Measurements from ENCODE around the gene COL23A1. TPM values are rescaled to one million over a fixed set of nuclear protein-coding genes. Genes with fewer than 3 reads are reported as not detected.

The COL23A1 gene
- total RNA-seq, 2 donors from 2014 or later: 0.44 to 0.86 TPM

DNA sequence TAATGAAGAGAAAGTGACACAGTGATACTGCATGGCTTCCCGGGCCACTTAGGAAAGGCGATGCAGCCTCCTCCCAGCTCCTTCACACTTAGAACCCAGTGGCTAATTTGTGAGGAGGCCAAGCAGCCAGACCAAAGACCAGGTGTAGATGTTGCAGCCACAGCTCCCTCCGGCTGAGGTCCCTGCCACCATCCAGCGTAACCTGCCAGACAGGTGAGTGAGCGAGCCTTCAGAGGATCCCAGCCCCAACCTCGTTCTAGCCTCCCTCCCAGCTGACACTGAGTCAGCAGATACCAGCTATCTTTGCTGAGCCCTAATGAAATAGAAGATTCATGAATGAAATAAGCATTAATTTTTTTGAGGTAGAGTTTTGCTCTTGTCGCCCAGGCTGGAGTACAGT is 59.7 kb downstream of the COL23A1 start:
- ATAC-seq (replicated peaks in 1 of 2): no peak
- no peak overlapping the region for H3K4me3 Mint-ChIP-seq
- no peak for DNase-seq
- H3K4me1 Mint-ChIP-seq (ENCODE audit: low read depth): no peaks in the 10 kb centered on the region
- H3K9me3 Mint-ChIP-seq: no peaks in the 10 kb centered on the region
- H3K27ac Mint-ChIP-seq: no peak overlapping the region
- H3K27me3 Mint-ChIP-seq (ENCODE audit: low read depth): no peaks in the 10 kb centered on the region
- H3K36me3 Mint-ChIP-seq (ENCODE audit: insufficient read depth in 2 of 2): no peaks in the 10 kb centered on the region

- H3K27me3 Mint-ChIP-seq (ENCODE audit: low read depth): no peaks in the 10 kb centered on the region
- H3K4me1 Mint-ChIP-seq (ENCODE audit: low read depth): no peaks in the 10 kb centered on the region
- no peak for DNase-seq
- H3K4me3 Mint-ChIP-seq: no peak overlapping the region
- no peaks in the 10 kb centered on the region for H3K36me3 Mint-ChIP-seq (ENCODE audit: insufficient read depth in 2 of 2)
- H3K27ac Mint-ChIP-seq: no peak overlapping the region
- ATAC-seq (replicated peaks in 1 of 2): no peak
- no peaks in the 10 kb centered on the region for H3K9me3 Mint-ChIP-seq
Measured at GRCh38 chr5:178529080-178529479, 61.1 kb downstream of the COL23A1 start.

DNA sequence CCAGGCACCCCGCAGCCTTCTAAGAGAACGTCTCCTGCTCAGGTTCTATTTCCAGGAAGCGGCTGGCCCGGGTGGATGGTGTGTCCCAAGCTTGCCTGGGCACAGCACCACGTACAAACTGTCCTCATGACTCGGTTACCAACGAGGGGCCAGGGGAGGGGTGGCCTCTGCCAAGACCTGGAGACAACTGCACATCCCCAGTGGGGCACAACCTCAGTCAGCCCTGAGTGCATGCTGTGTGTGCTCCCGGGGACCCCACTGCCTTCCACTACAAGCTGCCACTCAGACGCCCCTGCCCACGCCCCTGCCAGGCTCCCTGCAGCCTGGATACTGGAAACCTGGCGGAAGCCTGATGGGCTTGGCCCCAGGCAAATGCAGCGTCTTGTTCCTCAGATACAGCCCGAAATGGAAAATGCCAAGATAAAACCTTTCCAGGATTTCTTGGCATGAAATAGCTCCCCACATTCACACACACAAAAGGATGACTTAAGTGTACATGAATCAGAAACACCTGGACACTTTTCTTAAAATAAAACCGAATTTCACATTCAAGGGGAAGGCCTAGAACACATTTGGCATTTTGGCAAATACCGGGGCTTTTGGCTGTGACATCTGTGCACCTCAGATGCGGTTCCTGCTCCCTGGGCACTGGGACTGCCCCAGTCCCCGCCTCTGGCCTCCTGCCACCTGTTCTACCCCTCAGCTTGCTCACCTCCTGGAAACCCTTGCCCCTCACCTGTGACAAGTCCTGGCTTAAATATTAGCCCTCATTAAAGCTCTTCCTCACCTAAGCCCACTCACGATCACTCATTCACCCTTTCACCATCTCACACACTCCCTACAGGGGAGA is 62.5 kb downstream of the COL23A1 start:
- Mint-ChIP-seq H3K27me3 (ENCODE audit: low read depth) (no peaks in the 10 kb centered on the region), H3K36me3 (ENCODE audit: insufficient read depth in 2 of 2) (no peaks in the 10 kb centered on the region), H3K9me3 (no peaks in the 10 kb centered on the region), H3K27ac (no peak overlapping the region), H3K4me3 (no peak overlapping the region), H3K4me1 (ENCODE audit: low read depth) (no peaks in the 10 kb centered on the region)
- no peak for DNase-seq
- ATAC-seq (replicated peaks in 1 of 2): no peak

DNA sequence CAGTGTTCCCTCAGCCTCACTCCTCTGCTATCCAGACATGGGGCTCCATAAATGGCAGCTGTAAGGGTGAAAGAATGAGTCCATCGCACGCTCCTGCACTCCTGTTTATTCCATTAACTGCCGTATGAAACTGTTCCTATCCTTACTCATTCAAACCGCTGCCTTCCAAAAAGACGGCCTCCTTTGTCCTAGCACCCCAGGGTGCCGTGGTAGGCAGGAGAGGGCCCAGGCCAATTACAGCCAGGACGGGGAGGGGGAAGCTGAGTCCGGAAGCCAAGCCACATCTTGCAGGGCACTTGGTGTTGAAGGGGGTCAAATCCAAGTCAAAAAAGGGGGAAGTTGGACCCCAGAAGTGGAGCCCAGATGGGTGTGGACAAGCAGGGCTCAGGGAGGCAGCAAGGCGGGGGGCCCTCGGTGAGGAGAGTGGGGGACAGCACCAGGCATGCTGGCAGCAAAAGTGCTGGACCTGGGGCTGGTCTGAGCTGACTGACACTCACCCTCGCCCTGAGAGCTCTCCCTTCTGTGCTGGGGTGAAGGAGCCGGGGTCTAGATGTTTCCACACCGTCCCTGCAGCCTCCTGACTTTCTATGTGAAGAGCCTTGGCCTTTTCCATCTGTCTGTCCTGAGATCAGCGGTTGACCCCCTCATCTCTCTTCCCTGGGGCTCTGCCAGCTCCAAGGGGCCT is 63.3 kb downstream of the COL23A1 start:
- DNase-seq (no peak), ATAC-seq (replicated peaks in 1 of 2) (no peak)
- Mint-ChIP-seq H3K27me3 (ENCODE audit: low read depth) (no peaks in the 10 kb centered on the region), H3K9me3 (no peaks in the 10 kb centered on the region), H3K4me3 (no peak overlapping the region), H3K4me1 (ENCODE audit: low read depth) (no peaks in the 10 kb centered on the region), H3K36me3 (ENCODE audit: insufficient read depth in 2 of 2) (no peaks in the 10 kb centered on the region), H3K27ac (no peak overlapping the region)

- ATAC-seq (replicated peaks in 1 of 2): no peak
Measured at GRCh38 chr5:178525906-178526732, 64.1 kb downstream of the COL23A1 start.

DNA sequence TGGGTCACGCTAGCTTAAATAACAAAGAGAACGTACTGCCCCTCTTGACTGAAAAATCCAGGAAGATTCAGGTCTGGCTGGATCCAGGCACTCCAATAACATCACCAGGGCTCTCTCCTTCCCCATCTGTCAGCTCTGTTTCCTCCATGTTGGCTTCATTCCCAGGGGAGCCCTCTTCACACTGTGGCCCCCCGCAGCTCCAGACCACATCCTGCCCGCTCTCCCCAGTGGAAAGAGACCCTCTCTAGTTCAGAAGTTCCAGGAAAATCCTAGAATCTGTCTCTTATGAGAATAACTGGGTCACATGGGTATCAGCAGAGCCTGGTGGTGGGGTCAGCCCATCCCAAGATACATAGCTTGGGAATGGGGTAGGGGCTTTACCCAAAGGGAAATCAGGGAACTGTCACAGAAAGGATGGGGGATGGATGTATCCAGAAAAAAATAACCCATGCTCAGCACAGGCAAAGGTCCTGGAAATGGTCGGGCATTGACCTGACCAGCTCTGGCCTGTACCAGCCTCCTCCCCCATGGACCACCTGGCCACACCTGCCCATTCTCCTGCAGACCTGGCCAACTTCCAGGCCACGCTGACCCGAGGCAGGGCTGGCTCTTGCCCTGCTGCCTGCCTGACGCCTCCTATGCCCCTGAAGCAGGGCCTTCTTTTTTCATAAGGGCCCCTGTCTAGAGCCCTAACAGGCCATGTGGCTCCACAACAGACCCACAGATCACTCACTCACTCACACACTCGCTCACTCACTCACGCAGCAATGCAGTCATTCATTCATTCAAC is 65.9 kb downstream of the COL23A1 start:
- no peak overlapping the region for H3K27ac Mint-ChIP-seq
- H3K27me3 Mint-ChIP-seq (ENCODE audit: low read depth): peaks cover 6% of the 10 kb centered on the region
- H3K4me3 Mint-ChIP-seq: no peak overlapping the region
- H3K36me3 Mint-ChIP-seq (ENCODE audit: insufficient read depth in 2 of 2): peaks cover 0 to 2% of the 10 kb centered on the region in 2 donors
- no peak for ATAC-seq (replicated peaks in 1 of 2)
- H3K4me1 Mint-ChIP-seq (ENCODE audit: low read depth): no peaks in the 10 kb centered on the region
- H3K9me3 Mint-ChIP-seq: peaks cover 3 to 5% of the 10 kb centered on the region in 2 donors
- DNase-seq: no peak

More at GRCh38 chr5:178525906-178526732, 64.1 kb downstream of the COL23A1 start:
- DNase-seq: no peak
- H3K9me3 Mint-ChIP-seq: no peaks in the 10 kb centered on the region
- H3K4me1 Mint-ChIP-seq (ENCODE audit: low read depth): no peaks in the 10 kb centered on the region
- no peaks in the 10 kb centered on the region for H3K36me3 Mint-ChIP-seq (ENCODE audit: insufficient read depth in 2 of 2)
- no peaks in the 10 kb centered on the region for H3K27me3 Mint-ChIP-seq (ENCODE audit: low read depth)
- H3K4me3 Mint-ChIP-seq: no peak overlapping the region
- H3K27ac Mint-ChIP-seq: no peak overlapping the region

GRCh38 chr5:178522361-178522760 is 67.8 kb downstream of the COL23A1 start:
- Mint-ChIP-seq H3K4me3 (no peak overlapping the region), H3K27me3 (ENCODE audit: low read depth) (peaks cover 6% of the 10 kb centered on the region), H3K36me3 (ENCODE audit: insufficient read depth in 2 of 2) (peaks cover 0 to 2% of the 10 kb centered on the region in 2 donors), H3K27ac (no peak overlapping the region), H3K4me1 (ENCODE audit: low read depth) (no peaks in the 10 kb centered on the region), H3K9me3 (peaks cover 3 to 5% of the 10 kb centered on the region in 2 donors)
- ATAC-seq (replicated peaks in 1 of 2) (no peak), DNase-seq (no peak)

- Mint-ChIP-seq H3K4me1 (ENCODE audit: low read depth) (no peaks in the 10 kb centered on the region), H3K27me3 (ENCODE audit: low read depth) (peaks cover 12% of the 10 kb centered on the region), H3K36me3 (ENCODE audit: insufficient read depth in 2 of 2) (peaks cover 0 to 2% of the 10 kb centered on the region in 2 donors), H3K27ac (no peak overlapping the region), H3K9me3 (peaks cover 3 to 5% of the 10 kb centered on the region in 2 donors), H3K4me3 (no peak overlapping the region)
- ATAC-seq (replicated peaks in 1 of 2) (no peak), DNase-seq (no peak)
Measured at GRCh38 chr5:178520851-178521250, 69.3 kb downstream of the COL23A1 start.

DNA sequence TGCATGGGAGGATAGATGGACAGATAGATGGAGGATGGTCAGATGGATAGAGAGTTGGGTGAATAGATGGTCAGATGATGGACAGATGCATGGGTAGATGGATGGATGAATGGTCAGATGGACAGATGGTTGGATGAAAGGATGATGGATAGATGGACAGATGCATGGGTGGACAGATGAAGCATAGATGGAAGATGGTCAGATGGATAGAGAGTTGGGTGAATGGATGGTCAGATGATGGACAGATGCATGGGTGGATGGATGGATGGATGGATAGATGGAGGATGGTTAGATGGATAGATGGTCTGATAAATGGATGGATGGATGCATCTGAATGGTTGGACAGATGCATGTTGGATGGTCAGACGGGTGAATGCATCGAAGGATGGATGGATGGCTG is 70.4 kb downstream of the COL23A1 start:
- Mint-ChIP-seq H3K4me3 (no peak overlapping the region), H3K9me3 (peaks cover 3 to 5% of the 10 kb centered on the region in 2 donors), H3K36me3 (ENCODE audit: insufficient read depth in 2 of 2) (peaks cover 0 to 2% of the 10 kb centered on the region in 2 donors), H3K27ac (no peak overlapping the region), H3K4me1 (ENCODE audit: low read depth) (no peaks in the 10 kb centered on the region), H3K27me3 (ENCODE audit: low read depth) (peaks cover 15% of the 10 kb centered on the region)
- ATAC-seq (replicated peaks in 1 of 2): no peak
- DNase-seq: no peak

GRCh38 chr5:178519155-178519554 is 71.0 kb downstream of the COL23A1 start:
- ATAC-seq (replicated peaks in 1 of 2) (no peak), DNase-seq (no peak)
- no peak overlapping the region for H3K4me3 Mint-ChIP-seq
- H3K9me3 Mint-ChIP-seq: peaks cover 3 to 5% of the 10 kb centered on the region in 2 donors
- H3K27me3 Mint-ChIP-seq (ENCODE audit: low read depth): peaks cover 15% of the 10 kb centered on the region
- no peak overlapping the region for H3K27ac Mint-ChIP-seq
- peaks cover 0 to 2% of the 10 kb centered on the region in 2 donors for H3K36me3 Mint-ChIP-seq (ENCODE audit: insufficient read depth in 2 of 2)
- H3K4me1 Mint-ChIP-seq (ENCODE audit: low read depth): no peaks in the 10 kb centered on the region

DNA sequence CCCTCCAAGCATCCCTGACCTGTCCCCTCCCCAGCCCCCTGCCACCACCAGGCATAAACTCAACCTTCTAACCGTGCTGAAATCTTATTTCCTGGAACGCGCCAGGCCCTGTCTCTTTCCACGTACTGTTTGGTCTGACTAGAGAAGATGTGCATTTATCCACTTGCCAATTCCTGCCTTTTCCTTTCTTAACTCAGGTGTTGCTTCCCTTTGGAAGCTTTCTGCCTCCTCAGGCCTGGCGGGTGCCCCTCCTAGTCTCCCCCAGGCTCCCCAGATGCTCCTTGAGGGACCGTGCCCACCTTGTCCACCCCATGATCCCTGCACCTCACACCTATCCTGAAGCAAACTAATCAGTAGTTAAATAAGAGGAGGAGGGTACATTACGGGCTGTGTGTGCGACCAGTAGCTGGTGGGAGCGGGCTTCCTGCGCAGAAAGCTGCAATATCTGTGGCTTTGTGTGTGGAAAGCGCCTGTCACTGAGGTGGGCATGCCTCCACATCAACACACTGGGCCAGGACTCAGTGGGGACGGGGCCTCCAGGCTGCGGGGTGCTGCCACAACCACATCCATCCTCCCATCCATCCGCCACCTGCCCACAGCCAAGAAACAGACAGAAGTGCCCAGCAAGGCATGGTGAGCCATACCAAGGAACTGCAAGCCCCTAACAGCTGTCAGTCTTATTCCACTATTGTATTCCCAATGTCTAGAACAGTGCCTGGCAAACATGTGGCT is 73.5 kb downstream of the COL23A1 start:
- H3K4me1 Mint-ChIP-seq (ENCODE audit: low read depth): no peaks in the 10 kb centered on the region

More for the DNA sequence above, 73.5 kb downstream of the COL23A1 start:
- ATAC-seq (replicated peaks in 1 of 2) (no peak), DNase-seq (no peak)
- H3K9me3 Mint-ChIP-seq: peaks cover 3 to 5% of the 10 kb centered on the region in 2 donors
- peaks cover 15% of the 10 kb centered on the region for H3K27me3 Mint-ChIP-seq (ENCODE audit: low read depth)
- peaks cover 0 to 2% of the 10 kb centered on the region in 2 donors for H3K36me3 Mint-ChIP-seq (ENCODE audit: insufficient read depth in 2 of 2)
- H3K27ac Mint-ChIP-seq: no peak overlapping the region
- H3K4me3 Mint-ChIP-seq: no peak overlapping the region
